ENCODE results near the gene TLR7. TPM values are rescaled to one million over a fixed set of nuclear protein-coding genes. Genes with fewer than 3 reads are reported as not detected.

The TLR7 gene
- total RNA-seq, 4 donors from 2014 or later = 0.29 to 2.2 (median 0.40) TPM; not detected in 1

- no peaks in the 10 kb centered on the region for H3K36me3 ChIP-seq
- DNase-seq = no peak
- no peak overlapping the region for H3K4me3 ChIP-seq
- no peak overlapping the region for H3K27ac ChIP-seq
- H3K4me1 ChIP-seq = no peaks in the 10 kb centered on the region
- H3K27me3 ChIP-seq = no peaks in the 10 kb centered on the region
- H3K9me3 ChIP-seq = no peaks in the 10 kb centered on the region
- intact Hi-C loops (cut with DNase I; ENCODE audit: low total_unique reads) = no loop called here
- TF ChIP-seq POLR2A (IDR thresholded peaks at IDR 0.05) (no peak), CTCF (IDR thresholded peaks at IDR 0.05) (no peak)
Measured at GRCh38 chrX:12867685-12868084, 813 bp downstream of the TLR7 start.

- intact Hi-C loops (cut with DNase I; ENCODE audit: low total_unique reads) = no loop called here
- Histone ChIP-seq H3K27ac (no peak overlapping the region), H3K27me3 (no peaks in the 10 kb centered on the region)
Measured at GRCh38 chrX:12868747-12869146, 1.9 kb downstream of the TLR7 start.

GRCh38 chrX:12871257-12871656 lies 4.4 kb downstream of the TLR7 start:
- Histone ChIP-seq H3K9me3 (no peaks in the 10 kb centered on the region), H3K36me3 (no peaks in the 10 kb centered on the region), H3K27ac (no peak overlapping the region), H3K4me1 (no peaks in the 10 kb centered on the region), H3K27me3 (no peaks in the 10 kb centered on the region), H3K4me3 (no peak overlapping the region)
- intact Hi-C loops (cut with DNase I; ENCODE audit: low total_unique reads) = no loop called here
- no peak for DNase-seq
- TF ChIP-seq CTCF (IDR thresholded peaks at IDR 0.05) (no peak), POLR2A (IDR thresholded peaks at IDR 0.05) (no peak)

More at GRCh38 chrX:12868747-12869146, 1.9 kb downstream of the TLR7 start:
- Histone ChIP-seq H3K9me3 (no peaks in the 10 kb centered on the region), H3K36me3 (no peaks in the 10 kb centered on the region), H3K4me1 (no peaks in the 10 kb centered on the region), H3K4me3 (no peak overlapping the region)
- no peak for TF ChIP-seq CTCF (IDR thresholded peaks at IDR 0.05)
- TF ChIP-seq POLR2A (IDR thresholded peaks at IDR 0.05) = no peak
- DNase-seq = no peak

GRCh38 chrX:12872741-12873140 lies 5.9 kb downstream of the TLR7 start:
- intact Hi-C loops (cut with DNase I; ENCODE audit: low total_unique reads) = no loop called here
- H3K36me3 ChIP-seq = no peaks in the 10 kb centered on the region
- no peak overlapping the region for H3K27ac ChIP-seq
- no peaks in the 10 kb centered on the region for H3K4me1 ChIP-seq
- H3K4me3 ChIP-seq = no peak overlapping the region
- TF ChIP-seq CTCF (IDR thresholded peaks at IDR 0.05) = no peak
- TF ChIP-seq POLR2A (IDR thresholded peaks at IDR 0.05) = no peak
- DNase-seq = no peak
- no peaks in the 10 kb centered on the region for H3K27me3 ChIP-seq
- no peaks in the 10 kb centered on the region for H3K9me3 ChIP-seq

- DNase-seq = no peak
- intact Hi-C loops (cut with DNase I; ENCODE audit: low total_unique reads) = no loop called here
- no peak overlapping the region for H3K27ac ChIP-seq
- H3K4me3 ChIP-seq = no peak overlapping the region
- no peak for TF ChIP-seq CTCF (IDR thresholded peaks at IDR 0.05)
- no peak for TF ChIP-seq POLR2A (IDR thresholded peaks at IDR 0.05)
- no peaks in the 10 kb centered on the region for H3K27me3 ChIP-seq
- H3K4me1 ChIP-seq = no peaks in the 10 kb centered on the region
- no peaks in the 10 kb centered on the region for H3K9me3 ChIP-seq
- H3K36me3 ChIP-seq = no peaks in the 10 kb centered on the region
Measured at GRCh38 chrX:12874581-12874980, 7.7 kb downstream of the TLR7 start.

Measured in uterus (tissue), 4 donors.